Renal cortical epithelial cell (primary cell): ENCODE results near the gene ANKS1B. TPM values are rescaled to one million over a fixed set of nuclear protein-coding genes. Genes with fewer than 3 reads are reported as not detected.
A peak's percentile ranks its signal among the peaks of the same experiment; 100 is the strongest.

ENCODE experiments used
- DNase-seq: peaks from one replicate; pipeline ENCODE4 v3.0.0-alpha.2; 2011; ENCODE audit warnings: low read depth
- total RNA-seq: library from RNA; depleted of rRNA; stranded (reverse); fragments of >200 nt; gene quantifications from 2 replicates; pipeline ENCODE4 v1.2.3, GENCODE V29; 2014

The ANKS1B gene
- total RNA-seq, 1 donor from 2014 or later = 6.9 TPM

GRCh38 chr12:98819821-98820404 lies 1164.8 kb downstream of the ANKS1B start:
- DNase-seq = no peak

- DNase-seq = no peak
Observed at GRCh38 chr12:98819071-98819470, 1165.7 kb downstream of the ANKS1B start.

DNA sequence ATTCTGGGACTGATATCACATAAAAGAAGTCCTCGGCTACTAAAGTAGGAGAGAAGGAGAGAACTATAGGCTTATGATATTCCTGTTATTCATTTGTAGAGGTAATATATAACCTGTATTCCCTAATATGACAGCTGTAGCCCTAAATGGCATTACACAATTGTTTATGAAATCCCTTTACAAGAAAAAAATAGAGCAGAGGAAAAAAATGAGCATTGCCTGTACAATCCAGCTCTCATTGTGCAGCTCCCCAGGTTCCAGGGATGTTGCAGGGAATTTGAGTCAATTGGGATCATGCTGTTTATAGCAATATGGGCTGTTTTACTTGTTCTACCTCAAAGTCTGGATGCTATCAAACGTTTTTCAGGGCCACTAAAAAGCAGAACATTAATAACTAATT lies 1166.5 kb downstream of the ANKS1B start:
- DNase-seq = no peak

- DNase-seq = no peak
Observed at GRCh38 chr12:98817742-98818141, 1167.0 kb downstream of the ANKS1B start.

DNA sequence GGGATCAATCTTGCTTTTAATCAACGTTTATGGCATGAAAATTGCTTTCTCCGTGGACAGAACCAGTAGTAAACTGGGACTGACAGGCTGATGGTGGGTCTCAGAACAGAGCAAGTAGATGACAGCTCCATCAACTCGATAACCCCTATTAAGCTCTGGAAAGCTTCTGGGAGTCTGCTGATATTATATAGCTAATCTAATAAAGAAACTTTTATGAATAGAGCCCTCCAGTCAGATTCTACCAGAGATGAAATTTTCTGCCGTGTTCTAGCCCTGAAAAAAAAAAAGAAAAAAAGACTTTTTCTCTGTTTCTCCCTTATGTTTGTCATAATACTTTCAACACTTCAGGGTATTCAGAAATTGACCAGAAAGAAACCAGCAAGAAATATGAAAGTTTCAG lies 1168.0 kb downstream of the ANKS1B start:
- DNase-seq = no peak

- no peak for DNase-seq
Observed at GRCh38 chr12:98814254-98814653, 1170.5 kb downstream of the ANKS1B start.

- DNase-seq = no peak
Observed at GRCh38 chr12:98812225-98812624, 1172.5 kb downstream of the ANKS1B start.

DNA sequence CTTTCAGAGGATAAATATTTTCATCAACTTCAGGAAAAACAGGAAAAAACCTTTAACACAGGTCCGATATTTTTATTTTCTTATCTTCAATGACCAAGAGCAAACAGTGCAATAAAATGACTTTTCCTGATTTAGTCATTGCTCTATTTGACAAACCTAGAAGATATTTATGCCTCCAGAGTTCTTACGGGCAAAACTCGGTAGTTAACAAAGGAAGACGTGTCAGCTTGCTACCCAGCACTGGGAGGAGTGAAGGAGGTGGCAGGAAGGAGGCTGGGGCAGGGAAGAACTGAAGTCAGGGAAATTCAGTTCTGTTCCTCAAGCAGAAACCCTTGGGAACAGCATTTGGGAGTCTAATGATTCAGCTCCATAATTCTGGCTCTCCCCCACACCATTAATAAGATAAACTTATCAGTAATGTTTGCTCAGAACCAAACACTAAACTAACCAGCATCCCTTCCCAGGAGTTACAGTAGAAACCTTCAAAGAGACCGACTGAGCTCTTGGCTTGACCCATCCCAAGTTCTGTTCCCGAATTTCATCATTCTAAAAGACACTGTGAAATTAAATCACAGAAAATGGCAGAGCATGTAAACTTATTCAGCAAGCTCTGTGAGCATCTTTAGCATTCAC lies 1176.4 kb downstream of the ANKS1B start:
- no peak for DNase-seq

DNA sequence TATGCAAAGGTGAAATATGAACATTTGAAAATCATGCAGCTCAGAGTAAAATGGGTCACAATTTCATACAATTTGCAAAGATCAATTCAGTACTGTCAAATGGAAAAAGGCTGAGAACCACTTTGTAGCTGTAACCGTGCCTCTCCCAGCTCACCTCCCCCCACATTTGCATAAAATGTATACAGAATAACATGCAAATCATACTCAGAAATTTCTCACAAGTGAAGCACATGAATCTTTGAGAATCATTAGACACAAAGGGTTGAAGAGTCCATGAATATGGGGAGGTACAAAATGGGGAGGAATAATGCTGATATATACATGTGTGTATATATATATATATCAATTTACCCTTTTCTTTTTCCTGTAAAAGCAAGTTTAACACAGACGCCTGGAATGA lies 1177.5 kb downstream of the ANKS1B start:
- no peak for DNase-seq

- DNase-seq = peak; percentile 1
Observed at GRCh38 chr12:98803468-98804209, 1181.1 kb downstream of the ANKS1B start.

DNA sequence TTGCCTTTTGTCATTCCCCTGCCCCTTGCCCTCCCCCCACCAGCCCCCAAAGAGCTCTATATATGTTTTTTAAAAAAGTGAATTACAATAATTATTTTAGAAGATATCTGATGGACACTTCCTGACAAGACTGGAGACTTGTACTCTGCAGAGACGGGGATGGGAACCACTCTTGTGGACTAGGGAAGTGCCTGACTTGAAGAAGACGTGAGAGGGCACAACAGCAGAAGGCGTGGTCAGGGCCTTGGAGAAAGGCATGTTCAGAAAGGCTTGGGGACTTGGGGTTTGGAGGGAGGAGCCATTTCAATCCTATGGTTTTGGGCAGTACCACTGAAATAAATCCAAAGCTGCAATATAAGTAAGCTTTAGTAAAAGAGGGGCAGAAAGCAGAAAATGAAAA lies 1184.9 kb downstream of the ANKS1B start:
- no peak for DNase-seq

- no peak for DNase-seq
Observed at GRCh38 chr12:98799146-98799810, 1185.5 kb downstream of the ANKS1B start.

DNA sequence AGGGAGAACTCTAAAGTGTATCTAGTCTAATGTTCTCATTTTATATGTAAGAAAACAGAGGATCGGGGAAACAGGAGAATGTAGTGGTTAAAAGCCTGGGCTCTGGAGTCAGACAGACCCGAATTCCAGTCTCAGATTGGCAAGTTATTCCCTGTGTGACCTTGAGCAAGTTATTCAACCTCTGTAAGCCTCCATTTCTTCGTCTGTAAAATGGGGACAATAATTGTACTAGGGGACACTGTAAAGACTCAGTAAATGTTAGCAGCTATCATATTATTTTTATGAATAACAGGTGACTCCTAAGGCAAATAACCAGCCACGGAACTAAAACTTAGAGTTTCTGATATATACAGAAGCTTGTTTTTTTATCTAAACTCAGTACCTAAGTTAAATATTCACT lies 1187.5 kb downstream of the ANKS1B start:
- no peak for DNase-seq

DNA sequence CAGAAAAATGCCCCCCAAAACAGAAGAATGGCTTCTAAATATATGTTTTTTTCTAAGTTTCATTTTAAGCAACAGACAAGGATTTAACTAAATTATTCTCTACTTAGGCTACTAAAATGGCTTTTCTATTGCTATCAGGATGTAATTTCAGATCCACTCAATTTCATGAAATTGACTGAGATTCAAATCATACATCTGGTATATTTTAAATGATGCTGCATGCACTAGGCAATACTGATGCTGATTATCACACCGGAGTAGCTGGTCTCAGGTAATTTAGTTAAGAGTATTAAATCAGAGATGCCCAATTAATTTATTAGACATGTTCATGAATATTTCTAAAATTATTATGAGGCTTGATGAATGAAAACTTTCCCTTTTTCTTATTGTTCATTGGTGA lies 1188.0 kb downstream of the ANKS1B start:
- no peak for DNase-seq

- no peak for DNase-seq
Observed at GRCh38 chr12:98793121-98793520, 1191.6 kb downstream of the ANKS1B start.

- no peak for DNase-seq
Observed at GRCh38 chr12:98791406-98791805, 1193.3 kb downstream of the ANKS1B start.

DNA sequence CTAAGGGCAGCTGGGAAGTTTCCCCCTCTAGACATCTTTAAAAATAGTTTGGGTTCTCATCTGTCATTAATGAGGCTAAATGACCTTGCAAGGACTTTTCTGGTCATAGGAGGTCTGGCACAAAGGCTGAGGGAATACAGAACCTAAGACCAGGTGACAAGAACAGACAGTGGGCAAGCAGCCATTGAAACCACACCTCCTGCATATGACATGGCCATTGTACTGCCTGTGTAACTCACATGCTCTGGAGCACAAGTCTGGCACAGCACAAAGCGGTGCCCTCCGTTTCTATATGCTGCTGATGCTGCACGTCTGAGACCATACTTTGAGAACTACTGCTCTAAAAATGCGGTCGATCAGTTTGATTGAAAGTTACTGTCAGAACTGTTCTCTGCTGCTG lies 1196.3 kb downstream of the ANKS1B start:
- no peak for DNase-seq

- no peak for DNase-seq
Observed at GRCh38 chr12:98786653-98787052, 1198.1 kb downstream of the ANKS1B start.

DNA sequence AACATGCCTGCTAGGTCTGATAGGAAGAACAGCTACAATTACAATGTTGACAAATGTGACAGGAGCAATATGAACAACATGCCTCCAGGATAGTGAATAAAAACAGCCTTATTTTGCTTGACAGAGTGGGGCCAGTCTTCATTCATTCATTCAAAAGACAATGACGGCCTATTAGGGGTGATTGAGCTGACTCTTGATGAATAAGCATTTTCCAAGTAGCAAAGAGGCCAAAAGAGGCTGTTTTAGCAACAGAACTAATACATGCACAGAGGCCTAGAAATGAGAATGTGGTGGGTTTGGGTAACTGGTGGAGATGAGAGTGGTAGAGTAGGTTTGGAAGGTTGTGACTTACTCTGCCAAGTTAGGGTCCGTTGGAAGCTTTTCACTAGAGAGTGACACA lies 1201.3 kb downstream of the ANKS1B start:
- no peak for DNase-seq

- DNase-seq = peak; percentile 17
Observed at GRCh38 chr12:98780261-98780660, 1204.5 kb downstream of the ANKS1B start.

DNA sequence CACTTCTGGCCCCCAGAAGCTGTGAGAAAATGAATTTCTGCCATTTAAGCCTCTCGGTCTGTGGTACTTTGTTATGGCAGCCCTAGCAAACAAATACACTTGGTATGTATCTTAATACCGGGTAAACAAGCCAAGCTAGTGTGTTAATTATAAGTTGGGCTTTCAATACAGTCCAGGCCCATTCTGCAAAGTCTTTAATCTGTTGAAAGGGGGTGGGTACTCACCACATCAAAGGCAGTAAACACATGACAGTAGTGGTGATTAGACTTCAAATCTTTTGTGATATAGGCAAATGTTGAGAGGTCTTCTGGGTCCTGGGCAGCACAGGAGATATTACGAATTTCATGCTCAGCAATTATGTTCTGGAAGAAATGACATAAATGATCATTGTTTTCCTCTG lies 1211.9 kb downstream of the ANKS1B start:
- no peak for DNase-seq

- DNase-seq = no peak
Observed at GRCh38 chr12:98771811-98772752, 1212.7 kb downstream of the ANKS1B start.
